Measurements from ENCODE around the gene RHPN2.
"Not testable (repeated sequence)": the region's sequence is repeated elsewhere in the genome, so short reads cannot be mapped to it uniquely, and the experiment has no call there.

Gene RHPN2

DNA sequence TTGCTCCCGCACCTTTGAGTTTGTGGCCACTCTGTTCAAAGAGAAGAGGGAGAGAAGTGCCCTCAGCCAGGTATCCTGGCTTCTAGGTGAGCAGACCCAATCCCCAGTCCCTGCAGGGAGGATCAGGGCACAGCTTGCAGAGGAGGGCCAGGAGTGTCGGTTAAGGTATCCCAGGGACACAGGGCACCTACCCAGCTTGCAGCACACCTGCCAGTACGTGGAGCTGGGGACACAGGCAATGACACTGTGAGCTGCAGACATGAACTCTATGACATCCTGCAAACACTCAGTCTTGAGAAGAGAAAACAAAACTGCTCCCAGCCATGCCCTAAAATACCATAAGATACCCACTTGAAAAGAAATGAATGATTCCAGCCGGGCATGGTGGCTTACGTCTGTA, 38.1 kb downstream of the RHPN2 start:
- not testable (repeated sequence) for ATAC-seq, DNase-seq

DNA sequence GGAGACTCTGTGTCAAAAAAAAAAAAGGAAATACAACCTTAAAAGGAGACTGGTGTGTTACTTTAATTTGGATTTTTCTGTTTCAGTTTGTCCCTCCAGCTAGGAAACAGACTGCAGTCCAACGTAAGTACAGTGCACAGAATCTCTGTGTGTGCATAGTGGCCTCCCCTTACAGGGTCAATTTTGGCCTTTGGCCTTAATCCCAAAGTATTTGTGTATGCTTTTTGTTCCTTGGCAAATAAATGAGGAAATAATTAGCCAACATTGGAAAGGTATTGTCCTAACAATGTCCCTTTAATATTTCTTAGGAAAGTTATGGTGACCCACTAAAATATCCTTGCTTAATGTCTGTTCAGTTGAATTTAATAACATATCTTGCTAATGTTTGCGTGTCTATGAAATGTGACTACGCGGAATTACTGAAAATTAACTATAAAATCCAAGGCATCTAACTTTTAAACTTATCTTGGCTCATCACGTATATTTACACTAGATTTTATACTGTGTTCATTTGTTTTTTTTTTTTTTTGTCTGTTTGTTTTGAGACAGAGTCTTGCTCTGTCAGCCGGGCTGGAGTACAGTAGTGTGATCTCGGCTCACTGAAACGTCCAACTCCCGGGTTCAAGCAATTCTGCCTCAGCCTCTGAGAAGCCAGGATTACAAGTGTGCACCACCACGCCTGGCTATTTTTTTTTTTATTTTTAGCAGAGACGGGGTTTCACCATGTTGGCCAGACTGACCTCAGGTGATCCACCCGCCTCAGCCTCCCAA, 39.0 kb downstream of the RHPN2 start:
- ATAC-seq, DNase-seq: not testable (repeated sequence)

DNA sequence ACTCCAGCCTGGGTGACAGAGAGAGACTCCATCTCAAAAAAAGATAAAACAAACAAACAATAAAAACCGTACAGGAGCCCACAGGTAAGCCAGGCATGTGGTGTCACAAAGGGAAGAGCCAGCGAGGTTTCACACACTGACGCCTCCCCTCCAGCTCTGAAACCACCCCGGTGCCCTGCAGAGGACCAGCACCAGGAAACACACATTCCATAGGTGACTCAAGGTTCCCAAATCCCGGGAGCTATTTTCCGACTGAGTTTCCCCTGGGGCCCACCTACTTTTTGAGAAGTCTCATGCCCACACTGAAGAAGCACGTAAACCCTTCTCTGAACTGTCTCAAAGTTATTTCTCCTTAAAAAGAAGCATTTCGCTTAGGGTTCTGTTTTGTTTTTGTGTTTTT, 40.3 kb downstream of the RHPN2 start:
- no peak for ATAC-seq
- no peak for DNase-seq

DNA sequence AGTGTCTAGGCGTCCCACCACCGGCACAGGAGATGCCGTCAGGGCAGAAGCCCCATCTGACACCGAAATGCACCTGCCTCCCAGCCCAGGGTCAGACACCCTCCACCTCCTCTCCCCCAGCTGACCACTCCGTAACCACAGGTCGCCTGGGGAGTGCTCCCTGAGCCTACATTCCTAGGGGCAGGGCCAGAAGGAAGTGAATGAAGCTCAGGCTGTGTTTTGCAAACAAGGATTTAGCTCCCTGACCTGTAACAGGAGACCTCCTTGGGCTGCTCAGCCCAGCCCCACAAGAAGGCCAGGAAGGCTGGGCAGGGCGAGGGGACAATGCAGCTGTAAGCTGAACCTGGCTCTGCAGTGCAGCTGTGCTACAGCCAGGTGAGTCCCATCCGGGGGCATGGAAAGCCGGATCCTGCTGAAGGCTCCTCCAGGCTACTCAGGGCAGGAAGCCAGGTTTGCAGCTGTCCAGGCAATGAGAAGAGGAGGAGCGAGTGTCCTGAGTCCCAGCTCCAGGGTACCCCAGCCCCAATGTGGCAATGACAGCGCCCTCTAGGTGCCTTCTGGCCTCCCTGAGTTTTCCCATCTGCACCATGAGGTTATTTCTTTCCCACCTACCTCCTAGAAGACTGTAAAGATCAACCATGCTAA, 42.1 kb downstream of the RHPN2 start:
- no peak for ATAC-seq

DNA sequence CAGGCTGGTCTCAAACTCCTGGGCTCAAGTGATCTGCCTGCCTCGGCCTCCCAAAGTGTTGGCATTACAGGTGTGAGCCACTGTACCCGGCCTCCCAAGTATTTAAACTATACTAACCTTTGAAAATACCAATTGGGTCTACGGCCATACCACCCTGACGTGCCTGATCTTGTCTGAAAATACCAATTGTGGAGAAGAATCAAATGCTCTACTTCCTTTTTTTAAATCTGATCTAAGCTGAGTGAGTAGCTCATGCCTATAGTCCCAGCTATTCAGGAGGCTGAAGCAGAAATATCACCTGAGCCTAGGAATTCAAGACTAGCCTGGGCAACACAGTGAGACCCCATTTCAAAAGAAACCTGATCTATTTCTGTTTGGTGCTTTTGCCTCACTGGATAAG, 53.8 kb downstream of the RHPN2 start:
- DNase-seq, ATAC-seq: not testable (repeated sequence)

More for the DNA sequence above, 42.1 kb downstream of the RHPN2 start:
- no peak for DNase-seq

DNA sequence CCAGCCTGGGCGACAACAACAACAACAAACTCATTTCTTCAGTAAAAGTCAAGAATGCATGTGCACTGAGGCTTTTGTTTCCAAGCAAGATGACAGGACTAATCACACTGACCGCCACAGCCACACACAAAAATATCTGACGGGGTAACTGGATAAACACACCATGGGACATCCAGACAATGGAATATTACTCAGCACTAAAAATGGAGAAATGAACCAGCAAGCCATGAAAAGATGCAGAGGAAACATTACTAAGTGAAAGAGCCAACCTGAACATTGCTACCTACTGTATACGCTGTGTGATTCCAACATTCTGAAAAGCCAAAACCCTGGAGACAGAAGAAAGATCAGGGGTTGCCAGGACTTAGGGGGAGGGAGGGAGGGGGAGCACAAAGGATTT, 56.0 kb downstream of the RHPN2 start:
- DNase-seq (no peak), ATAC-seq (no peak)

DNA sequence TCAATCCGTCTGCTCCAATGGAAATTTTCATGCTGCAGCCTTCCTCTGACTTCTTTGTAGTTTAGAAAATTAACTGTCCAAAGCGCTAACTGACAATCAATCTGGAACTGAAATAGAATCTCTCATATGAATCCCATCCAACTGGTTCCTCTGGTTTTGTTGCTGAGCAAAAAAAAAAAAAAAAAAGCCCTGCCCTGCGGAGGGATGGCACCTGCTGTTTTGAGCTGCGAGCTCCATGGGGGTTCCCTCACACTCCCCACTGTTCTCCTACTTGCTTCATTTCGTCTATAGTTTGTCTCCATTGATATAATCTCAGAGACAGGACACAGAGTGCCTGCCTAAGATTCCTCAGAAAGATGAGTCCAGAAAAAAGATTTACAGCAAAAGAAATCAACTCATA, 59.2 kb downstream of the RHPN2 start:
- no peak for DNase-seq
- ATAC-seq = no peak

DNA sequence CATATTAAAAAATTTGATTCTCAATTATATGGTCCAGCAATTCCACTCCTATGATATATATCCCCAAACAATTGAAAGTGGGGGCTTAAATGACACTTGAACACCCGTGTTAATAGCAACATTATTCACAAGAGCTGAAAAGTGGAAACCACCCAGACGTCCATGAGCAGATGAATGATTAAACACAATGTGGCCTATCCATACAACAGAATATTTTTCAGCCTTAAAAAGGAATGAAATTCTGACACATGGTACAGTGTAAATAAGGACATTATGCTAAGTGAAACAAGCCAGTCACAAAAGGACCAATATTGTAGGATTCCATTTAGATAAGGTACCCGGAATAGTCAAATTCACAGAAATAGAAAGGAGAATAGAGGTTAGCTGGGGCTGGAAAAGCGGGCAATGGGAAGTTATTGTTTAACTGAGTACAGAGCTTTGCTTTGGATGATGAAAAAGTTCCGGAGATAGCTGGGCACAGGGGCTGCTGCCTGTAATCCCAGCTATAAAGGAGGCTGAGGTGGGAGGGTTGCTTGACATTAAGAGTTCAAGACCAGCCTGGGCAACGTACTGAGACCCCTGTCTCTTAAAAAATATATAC, 61.2 kb downstream of the RHPN2 start:
- not testable (repeated sequence) for DNase-seq, ATAC-seq

DNA sequence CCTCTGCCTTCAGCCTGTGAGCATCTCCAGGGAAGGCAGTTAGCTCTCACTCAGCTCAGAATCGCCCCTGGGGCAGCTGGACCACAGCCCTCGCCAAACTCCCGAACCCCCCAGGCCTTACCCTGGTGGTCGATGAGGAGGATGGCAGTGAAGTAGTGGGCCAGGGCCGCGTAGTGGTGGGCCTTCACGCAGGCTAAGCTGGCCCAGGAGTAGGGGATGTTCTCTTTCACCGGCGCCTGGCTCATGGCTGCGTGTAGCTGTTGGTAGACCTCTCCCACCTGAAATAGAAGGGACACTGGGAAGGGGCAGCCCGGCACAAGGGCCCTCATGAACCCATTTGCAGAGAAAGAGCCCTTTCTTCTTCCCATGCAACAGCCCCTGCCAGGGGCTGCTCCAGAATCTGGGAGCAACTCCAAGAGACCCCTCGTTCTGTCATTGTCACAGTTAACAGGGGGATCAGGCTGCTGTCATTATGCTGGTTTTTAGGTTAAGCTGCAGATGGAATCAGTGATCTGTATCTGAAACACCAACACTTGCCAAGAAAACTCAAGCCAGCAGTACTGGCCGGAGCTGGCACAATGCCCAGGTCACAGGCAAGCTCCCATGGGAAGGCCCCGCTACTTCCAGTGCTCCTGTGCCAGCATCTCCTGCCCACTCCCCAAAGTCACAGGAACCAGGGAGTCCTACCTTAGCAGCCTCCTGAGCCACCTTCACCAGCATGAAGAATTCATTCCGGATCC, 62.4 kb downstream of the RHPN2 start:
- not testable (repeated sequence) for DNase-seq, ATAC-seq

DNA sequence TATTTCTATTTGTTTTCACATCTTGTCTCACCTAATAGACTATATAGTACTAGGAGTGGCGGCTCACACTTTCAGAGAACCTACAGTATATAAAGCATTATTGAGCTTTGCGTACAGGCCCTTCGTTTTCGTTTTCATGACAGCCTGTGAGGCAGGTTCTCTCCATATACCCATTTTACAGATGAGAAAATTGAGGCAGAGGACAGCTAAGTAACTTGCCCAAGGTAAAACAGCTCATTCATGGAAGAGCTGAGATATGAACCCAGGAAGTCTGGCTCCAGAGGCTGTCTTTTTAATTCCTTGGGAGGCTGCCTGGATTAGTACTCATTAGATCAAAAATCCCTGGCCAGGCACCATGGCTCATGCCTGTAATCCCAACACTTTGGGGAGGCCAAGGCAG, 63.8 kb downstream of the RHPN2 start:
- DNase-seq (no peak), ATAC-seq (no peak)

DNA sequence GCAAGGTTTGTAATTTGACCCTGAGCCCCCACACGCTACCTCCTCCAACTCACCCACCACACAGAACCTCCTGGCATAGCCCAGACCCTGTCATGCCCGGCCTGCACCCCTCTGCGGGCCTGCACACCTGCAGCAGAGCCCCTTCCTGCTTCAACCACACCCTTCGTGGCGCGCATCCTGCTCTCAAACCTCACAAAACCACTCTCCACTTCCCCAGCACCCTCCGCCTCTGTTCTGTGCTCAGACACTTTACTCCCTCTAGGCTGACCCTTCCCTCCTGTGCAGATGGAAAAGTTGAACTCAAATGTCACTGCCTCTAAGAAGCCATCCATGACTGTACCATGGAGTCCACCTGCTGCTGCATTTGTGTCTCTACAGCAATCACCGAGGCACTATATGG, 64.2 kb downstream of the RHPN2 start:
- ATAC-seq = peak; percentile 55
- DNase-seq = peak; percentile 6

DNA sequence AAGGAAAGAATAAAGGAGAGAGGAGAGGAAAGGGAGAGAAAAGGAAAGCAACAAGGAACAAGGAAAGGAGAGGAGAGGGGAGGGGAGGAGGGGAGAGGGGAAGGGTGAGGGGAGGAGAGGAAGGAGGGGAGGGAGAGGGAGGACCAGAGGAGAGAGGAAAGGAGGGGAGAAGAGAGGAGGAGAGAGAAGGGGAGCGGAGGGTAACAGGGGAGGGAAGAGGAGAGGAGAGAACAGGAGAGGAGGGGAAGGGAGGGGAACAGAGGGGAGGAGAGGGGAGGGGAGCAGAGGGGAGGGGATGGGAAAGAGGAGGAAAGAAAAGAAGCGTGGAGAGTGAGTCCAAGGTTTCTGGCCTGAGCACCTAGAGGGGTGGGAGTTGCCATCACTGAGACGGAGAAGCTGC, 66.0 kb downstream of the RHPN2 start:
- DNase-seq (no peak), ATAC-seq (no peak)

DNA sequence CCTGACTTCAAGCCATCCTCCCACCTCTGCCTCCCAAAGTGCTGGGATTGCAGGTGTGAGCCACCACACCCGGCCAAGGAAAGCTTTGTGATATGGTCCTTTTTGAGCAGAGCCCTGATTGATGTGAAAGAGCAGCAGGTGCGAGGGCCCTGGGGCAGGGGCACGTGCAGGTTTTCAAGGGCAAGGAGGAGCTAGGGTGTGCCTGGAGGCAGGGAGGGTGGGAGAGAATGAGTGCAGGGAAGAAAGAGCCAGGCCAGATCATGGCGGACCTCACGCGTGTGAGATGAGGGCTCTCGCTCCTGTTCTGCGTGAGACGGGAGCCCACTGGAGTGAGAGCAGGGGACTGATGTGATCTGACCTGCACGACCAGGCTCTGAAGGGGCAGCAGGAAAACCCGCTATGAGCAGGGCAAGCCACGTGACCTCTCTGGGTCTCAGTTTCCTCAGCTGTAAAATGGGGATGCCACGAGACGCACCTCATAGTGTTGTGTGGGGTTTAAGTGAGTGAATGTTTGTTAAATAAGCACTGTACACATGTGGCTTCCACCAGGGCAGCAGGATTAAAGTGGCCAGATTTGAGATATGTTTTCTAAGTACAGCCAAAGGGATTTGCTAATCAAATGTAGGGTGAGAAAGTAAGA, 66.9 kb downstream of the RHPN2 start:
- DNase-seq (no peak), ATAC-seq (no peak)

DNA sequence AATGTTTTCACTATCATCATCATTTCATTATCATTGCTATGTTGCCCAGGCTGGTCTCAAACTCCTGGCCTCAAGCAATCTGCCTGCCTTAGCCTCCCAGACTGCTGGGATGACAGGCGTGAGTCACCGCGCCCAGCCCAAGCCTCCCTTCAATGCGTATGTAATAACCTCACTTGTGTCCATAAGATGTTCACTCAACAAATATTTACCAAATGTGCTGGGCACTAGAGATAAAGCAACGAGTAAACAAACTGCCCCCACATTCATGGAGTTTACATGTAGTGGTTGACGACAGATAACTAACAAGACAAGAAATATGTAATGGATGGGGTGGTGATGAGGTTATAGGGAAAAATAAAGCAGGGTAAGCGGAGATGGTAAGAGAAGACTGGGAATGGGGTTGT, 67.6 kb downstream of the RHPN2 start:
- not testable (repeated sequence) for ATAC-seq, DNase-seq

DNA sequence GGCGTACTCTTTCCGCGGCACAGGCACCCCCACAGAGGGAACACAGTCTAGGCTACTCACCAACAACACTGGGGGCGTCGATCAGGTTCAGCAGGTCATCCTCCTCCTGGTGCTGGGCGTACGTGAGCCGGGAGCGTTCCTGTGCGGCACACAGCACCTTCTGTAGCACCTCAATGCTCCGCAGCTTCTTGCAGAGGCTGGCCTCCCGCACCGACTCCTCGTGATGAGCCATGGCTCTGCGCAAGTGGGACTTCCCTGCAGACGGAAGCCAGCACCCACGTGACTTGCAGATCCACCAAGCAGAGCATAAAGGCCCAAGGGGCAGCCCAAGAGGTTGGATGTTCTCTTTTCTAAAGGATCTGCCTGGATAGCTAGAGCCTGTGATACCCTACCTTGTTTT, 68.7 kb downstream of the RHPN2 start:
- not testable (repeated sequence) for ATAC-seq, DNase-seq

DNA sequence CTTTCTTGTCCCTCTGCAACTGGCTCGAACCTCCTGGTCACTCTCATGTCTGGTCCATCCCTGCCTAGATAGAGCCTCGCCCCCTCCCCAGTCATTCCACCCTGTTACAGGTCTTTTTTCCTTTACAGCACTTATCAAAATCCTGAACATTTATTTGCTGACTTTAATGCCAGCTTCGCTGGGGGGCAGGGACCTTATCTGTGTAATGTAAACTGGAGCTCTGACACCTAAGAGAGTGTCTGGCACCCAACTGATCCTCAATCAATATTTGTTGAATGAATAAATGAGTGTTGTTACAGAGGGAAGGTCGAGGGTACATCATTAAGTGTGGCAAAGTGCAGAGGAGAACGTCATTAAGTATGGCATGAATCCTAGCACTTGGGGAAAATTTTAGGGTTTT, 76.0 kb downstream of the RHPN2 start:
- ATAC-seq = no peak
- DNase-seq = no peak

DNA sequence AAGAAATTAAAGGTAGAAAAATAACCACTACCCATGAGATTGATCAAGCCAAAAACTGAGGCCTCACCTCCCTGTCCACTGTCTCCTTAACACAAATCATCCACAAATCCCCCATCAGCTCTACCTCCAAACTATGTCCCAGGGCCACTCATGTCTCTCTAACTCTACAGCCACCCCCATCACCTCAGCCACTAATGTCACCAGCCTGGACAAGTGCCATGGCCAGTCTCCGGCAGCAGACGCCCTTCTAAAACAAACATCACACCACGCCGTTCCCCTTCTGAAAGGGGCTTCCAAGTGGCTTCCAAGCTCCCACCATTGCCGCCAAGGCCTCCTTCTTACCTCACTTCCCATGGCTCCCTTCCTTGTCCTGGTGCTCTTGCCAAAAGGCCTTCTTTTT, 76.4 kb downstream of the RHPN2 start:
- not testable (repeated sequence) for DNase-seq, ATAC-seq

DNA sequence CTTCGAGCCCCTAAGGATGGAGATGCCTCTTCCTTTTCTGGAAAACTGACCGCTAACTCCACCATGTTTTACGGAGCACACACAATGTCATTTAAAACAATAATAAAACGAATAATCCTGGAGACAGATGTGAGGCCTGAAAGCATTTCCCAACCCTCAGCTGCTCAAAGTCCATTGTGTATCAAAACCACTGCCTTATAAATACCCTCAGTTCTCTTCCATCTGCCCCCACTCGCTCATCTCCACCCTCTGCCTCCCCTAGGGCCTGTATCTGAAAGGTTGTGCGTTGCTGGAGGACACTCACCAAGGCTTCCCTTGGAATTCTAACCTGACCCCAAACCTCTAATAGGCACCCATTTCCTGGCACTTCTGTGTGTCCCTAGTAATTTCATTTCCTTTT, 82.2 kb downstream of the RHPN2 start:
- not testable (repeated sequence) for DNase-seq, ATAC-seq

DNA sequence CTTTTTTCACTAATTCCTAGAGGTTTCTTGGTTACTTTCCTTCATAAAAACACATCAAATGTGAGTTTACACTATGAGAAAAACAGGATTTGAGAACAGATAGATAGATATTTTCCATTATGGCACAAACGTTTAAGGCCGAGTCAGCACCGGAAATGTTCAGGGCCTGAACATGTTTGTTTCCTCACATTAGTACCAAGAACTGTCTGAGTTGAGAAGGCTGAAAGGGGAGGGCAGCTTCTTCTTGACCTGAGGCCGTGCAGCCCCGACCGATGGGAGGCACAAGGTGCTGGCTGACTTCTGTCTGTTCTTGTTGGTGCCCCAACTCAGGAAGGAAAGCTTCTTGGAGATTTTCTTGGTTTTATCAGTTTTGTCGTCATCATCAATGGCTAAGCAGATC, 84.9 kb downstream of the RHPN2 start:
- DNase-seq, ATAC-seq: not testable (repeated sequence)

DNA sequence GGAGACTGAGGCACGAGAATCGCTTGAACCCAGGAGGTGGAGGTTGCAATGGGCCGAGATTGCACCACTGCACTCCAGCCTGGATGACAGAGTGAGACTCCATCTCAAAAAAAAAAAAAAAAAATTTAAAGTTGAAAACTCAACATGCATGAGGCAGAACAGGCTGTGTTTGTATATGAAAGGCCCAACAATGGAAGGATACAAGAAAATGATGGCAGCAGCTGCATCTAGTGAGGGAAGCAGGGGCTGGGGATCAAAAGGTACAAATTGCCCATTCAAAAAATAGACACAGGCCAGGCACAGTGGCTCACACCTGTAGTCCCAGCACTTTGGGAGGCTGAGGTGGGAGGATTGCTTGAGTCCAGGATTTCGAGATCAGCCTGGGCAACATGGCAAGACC, 86.9 kb downstream of the RHPN2 start:
- not testable (repeated sequence) for DNase-seq, ATAC-seq

DNA sequence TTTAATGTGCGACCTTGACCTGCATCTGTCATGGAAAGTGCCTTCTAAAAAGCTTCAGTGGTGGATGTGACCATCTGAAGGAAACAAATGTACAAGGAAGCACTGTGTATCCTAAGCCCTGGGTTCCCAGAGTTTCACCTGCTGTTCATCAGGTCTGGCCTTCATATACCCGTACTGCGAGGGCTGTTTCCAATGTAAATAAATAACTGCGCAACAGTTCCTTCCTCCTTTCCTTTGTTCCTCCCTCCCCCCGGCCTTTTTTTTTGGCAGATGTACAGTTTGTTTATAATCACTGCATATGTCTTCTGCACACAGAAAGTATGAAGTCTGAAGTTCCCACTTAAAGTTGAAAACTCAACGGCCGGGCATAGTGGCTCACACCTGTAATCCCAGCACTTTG, 87.4 kb downstream of the RHPN2 start:
- ATAC-seq (no peak), DNase-seq (no peak)

DNA sequence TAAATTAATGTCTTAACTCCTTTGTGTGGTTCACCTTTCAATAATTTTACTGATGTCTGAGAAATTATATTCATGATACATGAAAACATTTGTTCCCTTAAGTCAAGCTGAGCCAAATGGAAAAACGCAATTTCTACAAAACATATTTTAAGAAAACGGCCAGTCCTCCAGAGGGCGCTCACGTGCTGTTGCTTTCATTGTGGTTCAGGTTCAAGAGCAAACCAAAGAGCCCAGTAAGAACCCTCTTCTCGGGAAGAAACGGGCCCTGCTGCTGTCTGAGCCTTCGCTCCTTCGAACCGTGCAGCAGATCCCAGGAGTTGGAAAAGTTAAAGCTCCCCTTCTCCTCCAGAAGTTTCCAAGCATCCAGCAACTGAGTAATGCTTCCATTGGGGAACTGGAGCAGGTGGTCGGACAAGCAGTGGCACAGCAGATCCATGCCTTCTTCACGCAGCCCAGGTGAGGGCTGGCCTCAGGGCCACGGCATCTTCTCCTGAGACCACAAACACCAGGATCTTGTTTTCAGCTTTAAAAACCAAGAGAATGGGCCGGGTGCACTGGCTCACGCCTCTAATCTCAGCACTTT, 88.4 kb downstream of the RHPN2 start:
- ATAC-seq (no peak), DNase-seq (peak; percentile 77)

All from stimulated activated naive CD8-positive, alpha-beta T cell treated with anti-CD3 and anti-CD28 coated beads, Interleukin-15, Interleukin-2, amounts not matched to agents 100 U/mL and 50 U/mL, for 24 hours (primary cell).